Anterior cingulate cortex (tissue), 58 donors: ENCODE data around the gene MYG1.
"Not testable (repeated sequence)": the region's sequence is repeated elsewhere in the genome, so short reads cannot be mapped to it uniquely, and the experiment has no call there.

Experiments used
- DNase-seq, 58 donors: peaks; one replicate each; lab custom pipeline; 2025; lab: John Stamatoyannopoulos, UW

The MYG1 gene

GRCh38 chr12:53325511-53326061, 26.1 kb downstream of the MYG1 start:
- peak in 56 of 58 donors; percentile 5 to 93 (median 74) for DNase-seq

GRCh38 chr12:53326460-53327185, 27.1 kb downstream of the MYG1 start:
- DNase-seq = no peak

- DNase-seq = no peak
Measured at GRCh38 chr12:53327435-53328042, 28.0 kb downstream of the MYG1 start.

GRCh38 chr12:53328043-53328435, 28.5 kb downstream of the MYG1 start:
- DNase-seq = no peak

GRCh38 chr12:53330671-53331070, 31.2 kb downstream of the MYG1 start:
- DNase-seq = no peak

- DNase-seq = not testable (repeated sequence)
Measured at GRCh38 chr12:53332339-53332738, 32.8 kb downstream of the MYG1 start.

DNA sequence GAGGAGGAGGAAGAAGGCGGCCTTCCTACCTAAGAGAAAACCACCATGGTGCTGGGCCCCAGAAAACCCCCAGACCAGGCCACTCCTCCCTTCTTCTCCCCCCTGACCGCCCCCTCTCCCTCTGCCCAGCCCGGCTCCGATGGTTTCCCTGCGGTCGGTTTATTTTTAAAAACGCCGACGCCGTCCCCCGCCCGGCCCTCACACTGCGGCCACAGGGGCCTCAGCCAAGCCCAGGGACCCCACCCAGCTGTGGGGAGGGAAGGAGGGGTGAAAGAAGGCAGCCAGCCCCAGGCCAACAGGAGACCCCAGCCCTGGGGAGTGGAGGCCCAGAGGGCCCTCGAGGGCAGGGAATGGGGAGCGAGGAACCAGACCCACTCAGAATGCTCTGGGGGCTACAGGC, 33.2 kb downstream of the MYG1 start:
- no peak for DNase-seq

- no peak for DNase-seq
Measured at GRCh38 chr12:53333289-53333688, 33.8 kb downstream of the MYG1 start.

GRCh38 chr12:53333845-53334244, 34.4 kb downstream of the MYG1 start:
- no peak for DNase-seq

DNA sequence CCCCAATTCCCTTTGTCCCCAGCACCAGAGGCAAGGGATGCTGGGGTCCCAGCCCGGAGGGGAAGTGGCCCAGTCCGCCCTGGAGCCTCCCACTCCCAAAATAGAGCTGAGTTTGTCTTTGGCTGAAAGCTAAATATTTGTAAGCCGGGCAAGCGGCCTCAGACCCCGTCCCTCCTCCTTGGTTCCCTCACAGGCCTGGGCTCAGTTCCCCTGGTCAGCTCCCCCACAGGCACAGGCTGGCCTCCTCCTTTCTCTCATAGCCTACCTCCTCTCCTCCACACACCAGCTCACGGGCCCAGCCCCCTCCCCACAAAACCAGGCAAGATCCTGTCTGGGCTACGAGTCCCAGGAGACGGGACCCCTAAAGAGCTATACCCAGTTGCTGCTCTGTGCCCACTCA, 35.3 kb downstream of the MYG1 start:
- DNase-seq = no peak

DNA sequence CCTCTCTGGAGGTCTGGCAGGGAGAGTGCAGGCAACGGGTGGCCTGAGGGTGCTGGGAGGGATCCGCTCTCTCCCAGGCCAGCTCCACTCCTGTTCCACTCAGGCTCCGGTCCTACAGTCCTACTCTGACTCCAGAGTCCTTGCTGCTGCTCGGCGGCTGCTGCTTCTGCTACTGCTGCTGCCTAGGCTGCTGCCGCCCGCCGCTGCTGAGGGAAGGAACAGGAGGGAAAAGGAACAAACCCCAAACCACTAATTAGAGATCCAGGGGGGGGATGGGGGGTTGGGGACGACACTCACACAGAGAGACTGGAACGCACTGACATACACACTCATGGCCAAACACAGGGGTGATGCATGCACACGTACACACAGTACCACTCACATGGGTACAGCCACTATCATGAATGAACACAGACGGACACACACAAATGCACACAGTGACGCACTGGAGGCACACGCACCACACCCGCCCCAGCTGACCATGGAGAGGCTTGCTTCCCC, 36.7 kb downstream of the MYG1 start, which contains the start of gene SP7:
TSS of gene SP7 (minus strand) at position 174 of the 501 bp plus-strand sequence. CDS start 708 bp downstream, outside the sequence.
- DNase-seq = no peak

DNA sequence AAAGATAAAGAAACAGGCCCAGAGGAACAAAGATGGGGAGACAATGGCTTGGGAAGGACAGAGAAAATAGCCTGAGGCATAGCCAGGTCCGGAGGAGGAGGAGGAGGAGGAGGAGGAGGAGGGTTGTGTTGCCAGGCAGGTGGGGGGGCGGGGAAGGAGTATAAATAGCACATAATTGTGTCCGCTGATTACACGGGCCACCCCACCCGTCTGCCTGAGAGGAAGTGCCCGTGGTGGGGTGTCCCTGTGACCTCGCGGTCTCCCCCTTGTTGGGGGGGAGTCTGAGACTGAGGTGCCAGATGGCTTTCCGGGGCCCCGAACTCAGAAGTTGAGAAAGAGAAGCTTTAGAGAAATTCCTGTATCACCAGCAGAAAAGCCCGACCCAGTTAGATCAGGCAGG, 38.5 kb downstream of the MYG1 start:
- DNase-seq = no peak

GRCh38 chr12:53338916-53339315, 39.4 kb downstream of the MYG1 start:
- no peak for DNase-seq

DNA sequence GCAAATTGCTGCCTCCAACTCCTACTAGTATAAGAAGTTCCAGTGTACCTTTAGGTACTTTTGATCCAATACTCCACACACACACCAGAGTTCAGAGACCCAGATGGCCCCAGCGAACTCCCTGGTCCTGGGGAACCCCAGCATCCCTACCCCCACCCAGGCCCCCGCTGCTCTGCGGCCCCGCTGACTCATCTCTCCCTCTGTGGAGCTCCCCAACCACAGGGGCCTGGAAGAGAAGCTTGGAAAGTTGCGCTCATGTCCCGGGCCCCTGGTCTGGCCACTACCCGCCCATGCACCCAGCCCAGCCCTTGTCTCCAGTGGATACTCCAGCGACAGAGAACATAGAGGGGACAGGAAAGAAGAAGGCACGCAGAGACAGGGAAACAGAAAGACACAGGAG, 40.9 kb downstream of the MYG1 start:
- DNase-seq = no peak

GRCh38 chr12:53343449-53343848, 44.0 kb downstream of the MYG1 start:
- DNase-seq = no peak

- no peak for DNase-seq
Measured at GRCh38 chr12:53343969-53344368, 44.5 kb downstream of the MYG1 start.

DNA sequence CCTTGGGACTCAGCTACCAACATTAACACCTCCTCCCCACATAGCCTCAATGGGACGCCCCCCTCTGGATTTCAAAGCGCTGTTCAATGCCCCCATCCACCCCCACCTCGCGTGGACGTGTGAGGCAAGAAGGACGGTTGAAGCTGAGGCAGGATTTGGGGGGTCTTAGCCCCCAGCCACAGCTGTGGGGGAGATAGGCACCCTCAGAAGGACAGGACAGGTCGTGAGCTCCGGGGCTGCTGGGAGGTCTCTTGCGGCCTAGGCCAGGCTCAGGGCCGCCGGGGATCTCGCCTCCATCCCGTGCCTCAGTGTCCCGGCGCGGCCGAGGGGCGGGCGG, 45.0 kb downstream of the MYG1 start:
- peak in 2 of 58 donors; percentile 10 to 36 for DNase-seq

DNA sequence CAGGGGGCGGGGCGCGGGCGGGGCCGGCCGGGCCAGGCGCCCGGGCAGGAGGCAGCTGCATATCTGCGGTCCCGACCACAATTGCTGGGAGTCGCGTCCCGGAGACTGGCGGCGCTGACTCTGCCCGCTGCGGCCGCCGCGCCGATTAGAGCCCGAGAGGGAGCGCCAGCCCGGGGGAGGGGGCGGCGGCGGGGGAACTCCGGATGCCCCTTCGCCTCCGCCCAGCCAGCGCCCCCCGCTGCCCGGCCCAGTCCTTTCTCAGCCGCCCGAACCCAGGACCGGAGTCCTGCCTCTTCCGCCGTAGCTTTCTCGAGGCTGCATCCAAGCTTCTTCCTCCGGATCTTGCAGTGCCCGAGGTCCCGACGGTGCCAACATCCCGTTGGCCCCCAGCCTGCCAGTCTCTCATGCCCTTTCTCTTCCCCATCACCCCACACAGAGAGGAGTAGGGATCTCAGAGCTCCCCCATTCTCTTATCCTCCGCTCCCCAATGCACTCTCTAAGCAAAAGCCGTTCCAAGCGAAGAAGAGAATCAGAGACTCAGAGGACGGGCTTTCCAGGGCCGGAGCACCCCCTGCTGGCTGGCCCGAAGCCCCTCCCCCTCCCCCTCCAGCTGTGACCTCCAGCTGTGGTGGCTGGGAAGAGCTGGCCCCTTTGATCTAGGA, 45.5 kb downstream of the MYG1 start:
- DNase-seq = peak in 55 of 58 donors; percentile 23 to 87 (median 71)

GRCh38 chr12:53345486-53346188, 46.1 kb downstream of the MYG1 start:
- no peak for DNase-seq

DNA sequence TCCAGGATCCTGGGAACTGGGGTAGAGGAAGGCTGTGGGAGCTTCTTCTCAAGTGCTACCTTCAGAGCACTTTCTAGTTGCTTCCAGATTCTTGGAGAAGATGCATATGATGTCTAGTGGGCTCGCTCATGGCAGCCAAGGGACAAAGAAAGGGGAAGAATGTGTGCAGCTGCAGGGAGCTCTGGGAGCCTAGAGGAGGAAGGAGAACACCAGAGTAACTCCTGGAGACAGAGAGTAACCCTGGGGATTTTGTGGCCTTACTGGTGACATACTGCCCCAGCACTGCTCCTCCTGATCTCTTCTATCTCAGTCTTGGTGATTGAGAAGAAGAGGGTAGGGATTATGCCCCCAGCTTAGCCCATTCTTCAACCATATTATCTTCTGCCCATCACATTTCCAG, 47.0 kb downstream of the MYG1 start:
- DNase-seq = no peak

DNA sequence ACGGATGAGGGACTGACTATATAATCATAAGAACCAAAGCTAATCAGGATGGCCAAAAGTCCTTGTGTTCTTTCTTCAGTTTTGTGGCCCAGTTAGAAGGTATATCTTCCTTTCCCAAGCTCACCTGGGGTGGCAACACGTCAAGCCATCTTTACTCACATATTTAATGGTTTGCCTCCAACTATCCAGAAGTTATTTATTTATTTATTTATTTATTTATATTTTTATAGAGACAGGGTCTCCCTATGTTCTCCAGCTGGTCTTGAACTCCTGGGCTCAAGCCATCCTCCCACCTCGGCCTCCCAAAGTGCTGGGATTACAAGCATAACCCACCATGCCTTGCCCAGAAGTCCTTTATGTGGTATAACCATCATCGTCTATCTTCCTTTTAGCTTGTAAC, 48.4 kb downstream of the MYG1 start:
- DNase-seq = no peak
